Kidney epithelial cell (primary cell): Measurements from ENCODE around the gene SLC26A6. TPM values are rescaled to one million over a fixed set of nuclear protein-coding genes. Genes with fewer than 3 reads are reported as not detected.

Experiments
- DNase-seq: peaks from one replicate; pipeline ENCODE4 v3.0.0-alpha.2; 2010; ENCODE audit warnings: low read depth
- H3K27me3 ChIP-seq: 2 replicates; pipeline ENCODE4 v1.6.0; 2011; ENCODE audit warnings: low read length; ENCODE audit not compliant: control insufficient read depth, insufficient read depth
- H3K36me3 ChIP-seq: 2 replicates; pipeline ENCODE4 v1.5.1; 2011; ENCODE audit warnings: low read length; ENCODE audit not compliant: control insufficient read depth, insufficient read depth
- H3K4me3 ChIP-seq: 2 replicates; pipeline ENCODE4 v1.5.1; 2011; ENCODE audit warnings: low read depth, mild to moderate bottlenecking, control low read depth, low read length
- CTCF ChIP-seq: IDR thresholded peaks from 2 replicates; pipeline ENCODE4 v1.5.1; 2011; ENCODE audit warnings: mild to moderate bottlenecking, moderate library complexity, low read length, control low read depth, inconsistent platforms; ENCODE audit not compliant: insufficient read depth, poor library complexity, severe bottlenecking
- total RNA-seq: library from RNA; depleted of rRNA; stranded (reverse); fragments of >200 nt; gene quantifications from 2 replicates; pipeline ENCODE4 v1.2.3, GENCODE V29; 2015

Gene SLC26A6
- total RNA-seq: 32.8 and 54.2 TPM in 2 replicates

- H3K27me3 ChIP-seq: no peaks in the 10 kb centered on the region
- peak within 1 kb of the TSS; percentile 80 for H3K4me3 ChIP-seq
- peak; percentile 79 for TF ChIP-seq CTCF
- DNase-seq: peak; percentile 81
- peaks cover 1% of the 10 kb centered on the region for H3K36me3 ChIP-seq
Observed at GRCh38 chr3:48635222-48636021, at the start of gene SLC26A6. TSS of gene SLC26A6 (minus strand) at chr3:48635461. CDS start at chr3:48635393, 68 bp downstream.

GRCh38 chr3:48684480-48685143 is 49.4 kb upstream of the SLC26A6 start:
- Histone ChIP-seq H3K36me3 (peaks cover 6% of the 10 kb centered on the region), H3K4me3 (peak overlapping the region; percentile 95), H3K27me3 (no peaks in the 10 kb centered on the region)
- TF ChIP-seq CTCF: no peak
- DNase-seq: no peak

GRCh38 chr3:48684054-48684349 is 48.7 kb upstream of the SLC26A6 start:
- TF ChIP-seq CTCF: no peak
- H3K36me3 ChIP-seq: peaks cover 7% of the 10 kb centered on the region
- H3K27me3 ChIP-seq: no peaks in the 10 kb centered on the region
- DNase-seq: no peak
- H3K4me3 ChIP-seq: no peak overlapping the region

GRCh38 chr3:48682786-48683185 is 47.5 kb upstream of the SLC26A6 start:
- DNase-seq: no peak
- TF ChIP-seq CTCF: no peak
- Histone ChIP-seq H3K27me3 (no peaks in the 10 kb centered on the region), H3K4me3 (no peak overlapping the region), H3K36me3 (peaks cover 3% of the 10 kb centered on the region)

- Histone ChIP-seq H3K4me3 (no peak overlapping the region), H3K36me3 (peaks cover 3% of the 10 kb centered on the region), H3K27me3 (no peaks in the 10 kb centered on the region)
- no peak for TF ChIP-seq CTCF
- DNase-seq: no peak
Observed at GRCh38 chr3:48681974-48682610, 46.8 kb upstream of the SLC26A6 start.
